ENCODE measurements around the gene METTL25. TPM values are rescaled to one million over a fixed set of nuclear protein-coding genes. Genes with fewer than 3 reads are reported as not detected.

The METTL25 gene
- total RNA-seq, 2 donors from 2014 or later, result 9.5 to 10.6 TPM

DNA sequence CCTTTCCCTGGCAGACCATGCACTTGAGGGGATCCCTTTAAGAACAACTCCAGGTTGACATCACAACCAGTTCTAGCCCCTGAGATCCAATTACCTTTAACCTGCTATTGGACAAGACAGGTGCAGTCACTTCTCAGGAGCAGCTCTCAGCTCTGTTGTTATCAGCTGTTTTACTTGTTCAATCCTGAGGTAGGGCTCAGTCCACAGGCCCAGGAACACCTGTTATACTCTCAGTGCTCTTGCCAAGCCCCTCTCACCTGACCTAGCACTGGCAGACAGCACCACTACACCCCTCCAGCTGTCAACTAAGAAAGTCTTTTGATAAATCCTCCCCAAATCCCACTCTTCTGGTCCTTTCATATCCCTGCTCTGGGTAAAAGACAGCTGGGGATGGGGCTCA is 164.4 kb downstream of the METTL25 start:
- no peak overlapping the region for H3K27ac ChIP-seq (ENCODE audit: low read depth, low read length)
- TF ChIP-seq, protein P1, sequence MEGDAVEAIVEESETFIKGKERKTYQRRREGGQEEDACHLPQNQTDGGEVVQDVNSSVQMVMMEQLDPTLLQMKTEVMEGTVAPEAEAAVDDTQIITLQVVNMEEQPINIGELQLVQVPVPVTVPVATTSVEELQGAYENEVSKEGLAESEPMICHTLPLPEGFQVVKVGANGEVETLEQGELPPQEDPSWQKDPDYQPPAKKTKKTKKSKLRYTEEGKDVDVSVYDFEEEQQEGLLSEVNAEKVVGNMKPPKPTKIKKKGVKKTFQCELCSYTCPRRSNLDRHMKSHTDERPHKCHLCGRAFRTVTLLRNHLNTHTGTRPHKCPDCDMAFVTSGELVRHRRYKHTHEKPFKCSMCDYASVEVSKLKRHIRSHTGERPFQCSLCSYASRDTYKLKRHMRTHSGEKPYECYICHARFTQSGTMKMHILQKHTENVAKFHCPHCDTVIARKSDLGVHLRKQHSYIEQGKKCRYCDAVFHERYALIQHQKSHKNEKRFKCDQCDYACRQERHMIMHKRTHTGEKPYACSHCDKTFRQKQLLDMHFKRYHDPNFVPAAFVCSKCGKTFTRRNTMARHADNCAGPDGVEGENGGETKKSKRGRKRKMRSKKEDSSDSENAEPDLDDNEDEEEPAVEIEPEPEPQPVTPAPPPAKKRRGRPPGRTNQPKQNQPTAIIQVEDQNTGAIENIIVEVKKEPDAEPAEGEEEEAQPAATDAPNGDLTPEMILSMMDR (conservative IDR thresholded peaks at IDR 0.05), result no peak
- H3K36me3 ChIP-seq (ENCODE audit: control insufficient read depth, insufficient read depth, low read length), result no peaks in the 10 kb centered on the region
- Mint-ChIP-seq H3K27ac (no peak overlapping the region), H3K9me3 (no peaks in the 10 kb centered on the region), H3K4me1 (no peaks in the 10 kb centered on the region), H3K4me3 (no peak overlapping the region), H3K27me3 (ENCODE audit: insufficient read depth) (no peaks in the 10 kb centered on the region), H3K36me3 (ENCODE audit: low read depth) (no peaks in the 10 kb centered on the region)
- H3K27me3 ChIP-seq (ENCODE audit: control insufficient read depth, insufficient read depth, low read length, poor library complexity, severe bottlenecking), result no peaks in the 10 kb centered on the region
- H3K4me1 ChIP-seq (ENCODE audit: control insufficient read depth, insufficient read depth, low read length), result no peaks in the 10 kb centered on the region
- H3K4me3 ChIP-seq (ENCODE audit: low read length), result no peak overlapping the region
- H3K9me3 ChIP-seq (ENCODE audit: control insufficient read depth, low read length), result no peaks in the 10 kb centered on the region
- DNase-seq, result no peak
- no peak overlapping the region for H3K9ac ChIP-seq (ENCODE audit: extremely low read depth, low read length, poor library complexity, severe bottlenecking)

DNA sequence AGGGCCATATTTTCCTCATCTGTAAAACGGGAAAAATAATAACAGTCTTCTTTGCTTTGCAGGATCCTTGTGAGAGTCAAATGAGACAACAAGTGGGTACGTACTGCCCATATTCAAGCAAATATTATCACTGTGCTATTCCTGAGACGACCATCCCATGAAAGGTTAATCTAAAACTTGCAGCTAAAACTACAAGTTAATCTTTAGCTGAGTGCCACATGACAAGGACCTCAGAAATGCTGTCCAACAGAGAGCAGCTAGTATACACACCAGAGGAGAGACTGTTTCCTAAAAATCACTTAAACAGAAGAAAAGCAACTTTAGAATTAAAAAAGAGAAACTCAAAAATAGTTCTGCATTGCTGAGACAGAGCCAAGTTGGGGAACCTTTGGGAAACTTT is 165.7 kb downstream of the METTL25 start:
- no peaks in the 10 kb centered on the region for H3K4me1 ChIP-seq (ENCODE audit: control insufficient read depth, insufficient read depth, low read length)
- TF ChIP-seq, protein P1 (conservative IDR thresholded peaks at IDR 0.05), result no peak
- H3K4me3 ChIP-seq (ENCODE audit: low read length), result no peak overlapping the region
- no peaks in the 10 kb centered on the region for H3K9me3 Mint-ChIP-seq
- H3K9me3 ChIP-seq (ENCODE audit: control insufficient read depth, low read length), result no peaks in the 10 kb centered on the region
- H3K27me3 Mint-ChIP-seq (ENCODE audit: insufficient read depth), result no peaks in the 10 kb centered on the region
- H3K27ac ChIP-seq (ENCODE audit: low read depth, low read length), result no peak overlapping the region
- no peak overlapping the region for H3K27ac Mint-ChIP-seq
- no peaks in the 10 kb centered on the region for H3K27me3 ChIP-seq (ENCODE audit: control insufficient read depth, insufficient read depth, low read length, poor library complexity, severe bottlenecking)
- H3K36me3 ChIP-seq (ENCODE audit: control insufficient read depth, insufficient read depth, low read length), result no peaks in the 10 kb centered on the region
- H3K4me3 Mint-ChIP-seq, result no peak overlapping the region
- no peaks in the 10 kb centered on the region for H3K36me3 Mint-ChIP-seq (ENCODE audit: low read depth)
- no peaks in the 10 kb centered on the region for H3K4me1 Mint-ChIP-seq
- no peak overlapping the region for H3K9ac ChIP-seq (ENCODE audit: extremely low read depth, low read length, poor library complexity, severe bottlenecking)
- WGBS, 2 experiments (ENCODE audit: insufficient coverage in 1 of 2, insufficient read length in 1 of 2), result 78 to 100% methylated on average over 1 to 3 of the region's 3 CpGs
- DNase-seq, result no peak

DNA sequence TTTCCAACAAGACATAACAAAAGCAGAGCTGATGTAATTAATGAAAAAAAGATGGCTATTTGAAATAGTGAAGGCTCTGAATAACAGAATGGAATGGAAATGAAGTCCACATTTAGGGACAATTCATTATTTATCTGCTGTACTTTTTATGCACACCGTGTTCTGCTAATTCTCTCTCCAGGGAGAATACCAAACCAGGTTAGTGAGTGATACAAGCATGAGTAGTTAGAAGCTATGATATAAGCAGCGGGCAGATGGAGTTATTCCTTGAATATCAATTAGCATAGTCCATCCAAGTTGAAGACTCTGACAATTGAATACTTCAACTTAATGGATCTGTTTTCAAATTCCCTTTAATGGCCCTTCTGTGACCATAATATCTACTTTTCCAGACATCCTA is 166.3 kb downstream of the METTL25 start:
- no peaks in the 10 kb centered on the region for H3K9me3 ChIP-seq (ENCODE audit: control insufficient read depth, low read length)
- H3K9me3 Mint-ChIP-seq, result no peaks in the 10 kb centered on the region
- no peak overlapping the region for H3K27ac Mint-ChIP-seq
- no peaks in the 10 kb centered on the region for H3K4me1 Mint-ChIP-seq
- H3K4me1 ChIP-seq (ENCODE audit: control insufficient read depth, insufficient read depth, low read length), result no peaks in the 10 kb centered on the region
- WGBS, 2 experiments (ENCODE audit: insufficient coverage in 1 of 2, insufficient read length in 1 of 2), result 94% methylated on average over 2 of the region's 2 CpGs; no CpG with 5 or more reads in 1 of the 2 experiments
- H3K27me3 Mint-ChIP-seq (ENCODE audit: insufficient read depth), result no peaks in the 10 kb centered on the region
- no peaks in the 10 kb centered on the region for H3K27me3 ChIP-seq (ENCODE audit: control insufficient read depth, insufficient read depth, low read length, poor library complexity, severe bottlenecking)
- H3K4me3 Mint-ChIP-seq, result no peak overlapping the region
- TF ChIP-seq, protein P1 (conservative IDR thresholded peaks at IDR 0.05), result no peak
- H3K36me3 Mint-ChIP-seq (ENCODE audit: low read depth), result no peaks in the 10 kb centered on the region
- no peak overlapping the region for H3K27ac ChIP-seq (ENCODE audit: low read depth, low read length)
- H3K9ac ChIP-seq (ENCODE audit: extremely low read depth, low read length, poor library complexity, severe bottlenecking), result no peak overlapping the region
- H3K36me3 ChIP-seq (ENCODE audit: control insufficient read depth, insufficient read depth, low read length), result no peaks in the 10 kb centered on the region
- DNase-seq, result no peak
- H3K4me3 ChIP-seq (ENCODE audit: low read length), result no peak overlapping the region

All from endodermal cell (in vitro differentiated cells).